Activated CD8-positive, alpha-beta T cell treated with anti-CD3 and anti-CD28 coated beads, Interleukin-2, amount 10 ng/mL, durations not matched to agents 7 days and 5 days (primary cell): Measurements from ENCODE around the gene MYT1. TPM values are rescaled to one million over a fixed set of nuclear protein-coding genes. Genes with fewer than 3 reads are reported as not detected.

ENCODE experiments used
- total RNA-seq, 2 experiments: library from RNA; stranded (reverse); gene quantifications; one replicate each; pipeline ENCODE4 v1.2.3, GENCODE V29; 2021

The MYT1 gene
- total RNA-seq, 2 experiments from 2014 or later = not detected

Other genes with a start within 250 kb of the MYT1 start
- gene UCKL1, start 208.0 kb upstream of the MYT1 start, total RNA-seq = 10 to 100 TPM; 41.1 to 45.4 TPM
- gene ZNF512B, start 194.5 kb upstream of the MYT1 start, total RNA-seq = 10 to 100 TPM; 12.0 to 12.1 TPM
- 10 to 100 TPM; 12.0 to 12.5 TPM for gene SAMD10, start 184.8 kb upstream of the MYT1 start, total RNA-seq
- 10 to 100 TPM; 64.7 to 68.3 TPM for gene PRPF6, start 183.3 kb upstream of the MYT1 start, total RNA-seq
- 1 to 10 TPM; 6.4 to 7.6 TPM for gene C20orf204, start 128.3 kb upstream of the MYT1 start, total RNA-seq
- under 1 TPM; 0.13 to 0.21 TPM for gene SOX18, start 114.8 kb upstream of the MYT1 start, total RNA-seq
- gene TCEA2, start 101.3 kb upstream of the MYT1 start, total RNA-seq = 10 to 100 TPM; 49.6 to 55.3 TPM
- gene RGS19, start 84.9 kb upstream of the MYT1 start, total RNA-seq = 100 to 1,000 TPM; 130 to 135 TPM
- gene OPRL1, start 84.4 kb upstream of the MYT1 start, total RNA-seq = 1 to 10 TPM; 1.5 to 2.0 TPM
- under 1 TPM; 0.34 to 0.61 TPM for gene LKAAEAR1, start 80.1 kb upstream of the MYT1 start, total RNA-seq
- gene NPBWR2, start 56.9 kb upstream of the MYT1 start, total RNA-seq = not detected
- gene PCMTD2, start 91.3 kb downstream of the MYT1 start, total RNA-seq = 10 to 100 TPM; 32.0 to 33.2 TPM